Tibial nerve (tissue), 4 donors: Measurements from ENCODE around the gene C4orf36.

Source experiments
- EP300 ChIP-seq, 2 donors: sonication (generic); formaldehyde crosslinking; IDR thresholded peaks; one replicate each; pipeline ENCODE4 v1.6.1; 2017; ENCODE audit warnings: antibody characterized with exemption in 2 of 2, mild to moderate bottlenecking in 1 of 2
- TF ChIP-seq, protein P1 (sequence below), 5 experiments: fragments of 200-600 bp in 3 of 5; fragments of 450-650 bp in 2 of 5; sonication (generic) in 3 of 5; IDR thresholded peaks; one replicate each; pipeline ENCODE4 v1.5.1; 2016 to 2019; ENCODE audit warnings: antibody characterized with exemption in 5 of 5, mild to moderate bottlenecking in 3 of 5, moderate library complexity in 2 of 5

DNA sequence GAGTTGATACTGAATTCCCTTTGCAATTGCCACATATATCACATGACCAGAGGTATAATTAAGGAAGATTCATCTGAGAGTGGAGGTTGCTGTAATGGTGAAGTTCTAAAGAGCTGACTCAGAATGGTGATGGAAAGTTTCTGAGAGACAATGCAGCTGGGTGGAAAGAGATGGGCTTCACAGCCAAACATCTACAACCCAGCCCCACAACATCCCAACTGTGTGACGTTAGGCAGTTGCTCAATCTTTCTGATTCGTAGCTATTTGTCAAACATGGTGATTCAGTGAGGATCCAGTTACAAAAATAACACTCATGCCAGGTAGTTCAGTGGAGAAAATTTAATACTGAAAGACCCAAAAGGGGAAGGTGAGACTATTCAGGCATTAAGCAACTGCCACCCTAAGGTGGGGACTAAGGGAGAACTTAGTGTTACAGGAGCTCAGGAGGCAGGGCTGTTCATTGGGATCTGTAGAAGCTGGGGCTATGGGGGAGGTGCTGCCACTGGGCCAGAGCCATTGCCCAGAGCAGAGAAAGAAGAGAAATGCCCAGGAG, 35.7 kb upstream of the C4orf36 start:
- peak in 1 of 2 donors; percentile 67 for TF ChIP-seq EP300 (IDR thresholded peaks at IDR 0.05)
- TF ChIP-seq, protein P1, sequence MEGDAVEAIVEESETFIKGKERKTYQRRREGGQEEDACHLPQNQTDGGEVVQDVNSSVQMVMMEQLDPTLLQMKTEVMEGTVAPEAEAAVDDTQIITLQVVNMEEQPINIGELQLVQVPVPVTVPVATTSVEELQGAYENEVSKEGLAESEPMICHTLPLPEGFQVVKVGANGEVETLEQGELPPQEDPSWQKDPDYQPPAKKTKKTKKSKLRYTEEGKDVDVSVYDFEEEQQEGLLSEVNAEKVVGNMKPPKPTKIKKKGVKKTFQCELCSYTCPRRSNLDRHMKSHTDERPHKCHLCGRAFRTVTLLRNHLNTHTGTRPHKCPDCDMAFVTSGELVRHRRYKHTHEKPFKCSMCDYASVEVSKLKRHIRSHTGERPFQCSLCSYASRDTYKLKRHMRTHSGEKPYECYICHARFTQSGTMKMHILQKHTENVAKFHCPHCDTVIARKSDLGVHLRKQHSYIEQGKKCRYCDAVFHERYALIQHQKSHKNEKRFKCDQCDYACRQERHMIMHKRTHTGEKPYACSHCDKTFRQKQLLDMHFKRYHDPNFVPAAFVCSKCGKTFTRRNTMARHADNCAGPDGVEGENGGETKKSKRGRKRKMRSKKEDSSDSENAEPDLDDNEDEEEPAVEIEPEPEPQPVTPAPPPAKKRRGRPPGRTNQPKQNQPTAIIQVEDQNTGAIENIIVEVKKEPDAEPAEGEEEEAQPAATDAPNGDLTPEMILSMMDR (IDR thresholded peaks at IDR 0.05): no peak
